ENCODE data around the gene SMAGP.
A peak's percentile ranks its signal among the peaks of the same experiment; 100 is the strongest.
"Not testable (repeated sequence)": the region's sequence is repeated elsewhere in the genome, so short reads cannot be mapped to it uniquely, and the experiment has no call there.

Gene SMAGP

GRCh38 chr12:51224625-51225024 lies 45.6 kb downstream of the SMAGP start:
- no peak for DNase-seq

GRCh38 chr12:51222461-51222860 lies 47.8 kb downstream of the SMAGP start:
- DNase-seq, result peak; percentile 17 to 57
- TF ChIP-seq GATA1 (IDR thresholded peaks at IDR 0.05; ENCODE audit: low read depth, low read length), result no peak
- no peak for TF ChIP-seq POLR2A (IDR thresholded peaks at IDR 0.05; ENCODE audit: low read length)

More at GRCh38 chr12:51224625-51225024, 45.6 kb downstream of the SMAGP start:
- TF ChIP-seq GATA1 (IDR thresholded peaks at IDR 0.05; ENCODE audit: low read depth, low read length) (no peak), POLR2A (IDR thresholded peaks at IDR 0.05; ENCODE audit: low read length) (no peak)

- DNase-seq, result not testable (repeated sequence)
These were observed 50.4 kb downstream of the SMAGP start for GRCh38 chr12:51219857-51220256.

- no peak for TF ChIP-seq POLR2A (IDR thresholded peaks at IDR 0.05; ENCODE audit: low read length)
- no peak for TF ChIP-seq GATA1 (IDR thresholded peaks at IDR 0.05; ENCODE audit: low read depth, low read length)
- DNase-seq, result no peak
These were observed 50.9 kb downstream of the SMAGP start for GRCh38 chr12:51219322-51219721.

GRCh38 chr12:51218607-51219161 lies 51.5 kb downstream of the SMAGP start:
- peak; percentile 32 to 38 for DNase-seq
- TF ChIP-seq POLR2A (IDR thresholded peaks at IDR 0.05; ENCODE audit: low read length) (no peak), GATA1 (IDR thresholded peaks at IDR 0.05; ENCODE audit: low read depth, low read length) (no peak)

- DNase-seq, result peak; percentile 84 to 87
- no peak for TF ChIP-seq GATA1 (IDR thresholded peaks at IDR 0.05; ENCODE audit: low read depth, low read length)
- TF ChIP-seq POLR2A (IDR thresholded peaks at IDR 0.05; ENCODE audit: low read length), result peak; percentile 68
These were observed 52.1 kb downstream of the SMAGP start, which contains the start of gene POU6F1 for GRCh38 chr12:51217968-51218606. Gene POU6F1, minus strand, starts transcription at chr12:51218062. Its CDS starts 11,226 bp downstream, at chr12:51206836.

GRCh38 chr12:51217133-51217967 lies 52.9 kb downstream of the SMAGP start:
- peak; percentile 72 to 76 for DNase-seq
- no peak for TF ChIP-seq GATA1 (IDR thresholded peaks at IDR 0.05; ENCODE audit: low read depth, low read length)
- no peak for TF ChIP-seq POLR2A (IDR thresholded peaks at IDR 0.05; ENCODE audit: low read length)

- TF ChIP-seq POLR2A (IDR thresholded peaks at IDR 0.05; ENCODE audit: low read length) (no peak), GATA1 (IDR thresholded peaks at IDR 0.05; ENCODE audit: low read depth, low read length) (no peak)
- no peak for DNase-seq
These were observed 53.6 kb downstream of the SMAGP start for GRCh38 chr12:51216642-51217041.

GRCh38 chr12:51214895-51215294 lies 55.3 kb downstream of the SMAGP start:
- no peak for DNase-seq
- TF ChIP-seq GATA1 (IDR thresholded peaks at IDR 0.05; ENCODE audit: low read depth, low read length) (no peak), POLR2A (IDR thresholded peaks at IDR 0.05; ENCODE audit: low read length) (no peak)

- DNase-seq, result no peak
These were observed 59.4 kb downstream of the SMAGP start for GRCh38 chr12:51210690-51211395.

GRCh38 chr12:51209259-51209658 lies 61.0 kb downstream of the SMAGP start:
- DNase-seq, result no peak

More at GRCh38 chr12:51210690-51211395, 59.4 kb downstream of the SMAGP start:
- TF ChIP-seq GATA1 (IDR thresholded peaks at IDR 0.05; ENCODE audit: low read depth, low read length) (no peak), POLR2A (IDR thresholded peaks at IDR 0.05; ENCODE audit: low read length) (no peak)

GRCh38 chr12:51208016-51208660 lies 62.1 kb downstream of the SMAGP start:
- TF ChIP-seq POLR2A (IDR thresholded peaks at IDR 0.05; ENCODE audit: low read length) (no peak), GATA1 (IDR thresholded peaks at IDR 0.05; ENCODE audit: low read depth, low read length) (no peak)
- DNase-seq, result no peak

More at GRCh38 chr12:51209259-51209658, 61.0 kb downstream of the SMAGP start:
- TF ChIP-seq POLR2A (IDR thresholded peaks at IDR 0.05; ENCODE audit: low read length) (no peak), GATA1 (IDR thresholded peaks at IDR 0.05; ENCODE audit: low read depth, low read length) (no peak)

- DNase-seq, result no peak
- TF ChIP-seq POLR2A (IDR thresholded peaks at IDR 0.05; ENCODE audit: low read length) (no peak), GATA1 (IDR thresholded peaks at IDR 0.05; ENCODE audit: low read depth, low read length) (no peak)
These were observed 64.9 kb downstream of the SMAGP start for GRCh38 chr12:51205350-51205749.
